ENCODE results near the gene DDX47.

DNA sequence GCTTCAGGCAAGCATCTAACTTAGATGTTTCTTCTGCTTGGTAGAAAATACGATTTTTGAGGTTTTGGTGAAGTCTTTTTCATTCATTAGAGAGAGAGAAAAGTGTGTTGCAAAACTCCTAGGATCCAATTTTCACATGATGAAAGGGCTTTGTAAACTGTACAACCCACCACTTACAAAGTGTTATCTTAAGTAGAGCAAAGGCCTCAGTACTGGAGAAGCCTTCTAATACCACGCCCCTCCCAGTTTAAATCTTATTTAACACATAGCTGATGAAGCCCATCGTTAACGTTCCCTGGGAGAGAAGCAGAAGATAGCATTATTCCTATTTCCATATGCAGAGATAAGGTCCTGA, 26.8 kb upstream of the DDX47 start:
- no peak for TF ChIP-seq PPARA (CRISPR knock-in tag; IDR thresholded peaks at IDR 0.05; ENCODE audit: borderline replicate concordance)
- TF ChIP-seq ZFP30 (CRISPR knock-in tag; IDR thresholded peaks at IDR 0.05): no peak
- TF ChIP-seq ESRRG (CRISPR knock-in tag; IDR thresholded peaks at IDR 0.05): no peak
- TF ChIP-seq, protein P1, sequence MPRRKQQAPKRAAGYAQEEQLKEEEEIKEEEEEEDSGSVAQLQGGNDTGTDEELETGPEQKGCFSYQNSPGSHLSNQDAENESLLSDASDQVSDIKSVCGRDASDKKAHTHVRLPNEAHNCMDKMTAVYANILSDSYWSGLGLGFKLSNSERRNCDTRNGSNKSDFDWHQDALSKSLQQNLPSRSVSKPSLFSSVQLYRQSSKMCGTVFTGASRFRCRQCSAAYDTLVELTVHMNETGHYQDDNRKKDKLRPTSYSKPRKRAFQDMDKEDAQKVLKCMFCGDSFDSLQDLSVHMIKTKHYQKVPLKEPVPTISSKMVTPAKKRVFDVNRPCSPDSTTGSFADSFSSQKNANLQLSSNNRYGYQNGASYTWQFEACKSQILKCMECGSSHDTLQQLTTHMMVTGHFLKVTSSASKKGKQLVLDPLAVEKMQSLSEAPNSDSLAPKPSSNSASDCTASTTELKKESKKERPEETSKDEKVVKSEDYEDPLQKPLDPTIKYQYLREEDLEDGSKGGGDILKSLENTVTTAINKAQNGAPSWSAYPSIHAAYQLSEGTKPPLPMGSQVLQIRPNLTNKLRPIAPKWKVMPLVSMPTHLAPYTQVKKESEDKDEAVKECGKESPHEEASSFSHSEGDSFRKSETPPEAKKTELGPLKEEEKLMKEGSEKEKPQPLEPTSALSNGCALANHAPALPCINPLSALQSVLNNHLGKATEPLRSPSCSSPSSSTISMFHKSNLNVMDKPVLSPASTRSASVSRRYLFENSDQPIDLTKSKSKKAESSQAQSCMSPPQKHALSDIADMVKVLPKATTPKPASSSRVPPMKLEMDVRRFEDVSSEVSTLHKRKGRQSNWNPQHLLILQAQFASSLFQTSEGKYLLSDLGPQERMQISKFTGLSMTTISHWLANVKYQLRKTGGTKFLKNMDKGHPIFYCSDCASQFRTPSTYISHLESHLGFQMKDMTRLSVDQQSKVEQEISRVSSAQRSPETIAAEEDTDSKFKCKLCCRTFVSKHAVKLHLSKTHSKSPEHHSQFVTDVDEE (CRISPR knock-in tag; IDR thresholded peaks at IDR 0.05): no peak
- no peak for TF ChIP-seq TOX (CRISPR knock-in tag; IDR thresholded peaks at IDR 0.05; ENCODE audit: borderline replicate concordance)
- no peak for TF ChIP-seq GLIS3 (CRISPR knock-in tag; IDR thresholded peaks at IDR 0.05)
- TF ChIP-seq CSDC2 (CRISPR knock-in tag; IDR thresholded peaks at IDR 0.05): no peak
- no peak for TF ChIP-seq ZFP3 (CRISPR knock-in tag; IDR thresholded peaks at IDR 0.05)
- TF ChIP-seq RARB (CRISPR knock-in tag; IDR thresholded peaks at IDR 0.05): no peak
- TF ChIP-seq, protein P2, sequence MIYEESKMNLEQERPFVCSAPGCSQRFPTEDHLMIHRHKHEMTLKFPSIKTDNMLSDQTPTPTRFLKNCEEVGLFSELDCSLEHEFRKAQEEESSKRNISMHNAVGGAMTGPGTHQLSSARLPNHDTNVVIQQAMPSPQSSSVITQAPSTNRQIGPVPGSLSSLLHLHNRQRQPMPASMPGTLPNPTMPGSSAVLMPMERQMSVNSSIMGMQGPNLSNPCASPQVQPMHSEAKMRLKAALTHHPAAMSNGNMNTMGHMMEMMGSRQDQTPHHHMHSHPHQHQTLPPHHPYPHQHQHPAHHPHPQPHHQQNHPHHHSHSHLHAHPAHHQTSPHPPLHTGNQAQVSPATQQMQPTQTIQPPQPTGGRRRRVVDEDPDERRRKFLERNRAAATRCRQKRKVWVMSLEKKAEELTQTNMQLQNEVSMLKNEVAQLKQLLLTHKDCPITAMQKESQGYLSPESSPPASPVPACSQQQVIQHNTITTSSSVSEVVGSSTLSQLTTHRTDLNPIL (CRISPR knock-in tag; IDR thresholded peaks at IDR 0.05; ENCODE audit: low read depth): no peak
- TF ChIP-seq, protein P3, sequence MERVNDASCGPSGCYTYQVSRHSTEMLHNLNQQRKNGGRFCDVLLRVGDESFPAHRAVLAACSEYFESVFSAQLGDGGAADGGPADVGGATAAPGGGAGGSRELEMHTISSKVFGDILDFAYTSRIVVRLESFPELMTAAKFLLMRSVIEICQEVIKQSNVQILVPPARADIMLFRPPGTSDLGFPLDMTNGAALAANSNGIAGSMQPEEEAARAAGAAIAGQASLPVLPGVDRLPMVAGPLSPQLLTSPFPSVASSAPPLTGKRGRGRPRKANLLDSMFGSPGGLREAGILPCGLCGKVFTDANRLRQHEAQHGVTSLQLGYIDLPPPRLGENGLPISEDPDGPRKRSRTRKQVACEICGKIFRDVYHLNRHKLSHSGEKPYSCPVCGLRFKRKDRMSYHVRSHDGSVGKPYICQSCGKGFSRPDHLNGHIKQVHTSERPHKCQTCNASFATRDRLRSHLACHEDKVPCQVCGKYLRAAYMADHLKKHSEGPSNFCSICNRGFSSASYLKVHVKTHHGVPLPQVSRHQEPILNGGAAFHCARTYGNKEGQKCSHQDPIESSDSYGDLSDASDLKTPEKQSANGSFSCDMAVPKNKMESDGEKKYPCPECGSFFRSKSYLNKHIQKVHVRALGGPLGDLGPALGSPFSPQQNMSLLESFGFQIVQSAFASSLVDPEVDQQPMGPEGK (CRISPR knock-in tag; IDR thresholded peaks at IDR 0.05; ENCODE audit: borderline replicate concordance): no peak
- no peak for TF ChIP-seq OSR1 (CRISPR knock-in tag; IDR thresholded peaks at IDR 0.05)
- TF ChIP-seq ZNF565 (CRISPR knock-in tag; conservative IDR thresholded peaks at IDR 0.05; ENCODE audit: low read depth): no peak
- TF ChIP-seq, protein P4, sequence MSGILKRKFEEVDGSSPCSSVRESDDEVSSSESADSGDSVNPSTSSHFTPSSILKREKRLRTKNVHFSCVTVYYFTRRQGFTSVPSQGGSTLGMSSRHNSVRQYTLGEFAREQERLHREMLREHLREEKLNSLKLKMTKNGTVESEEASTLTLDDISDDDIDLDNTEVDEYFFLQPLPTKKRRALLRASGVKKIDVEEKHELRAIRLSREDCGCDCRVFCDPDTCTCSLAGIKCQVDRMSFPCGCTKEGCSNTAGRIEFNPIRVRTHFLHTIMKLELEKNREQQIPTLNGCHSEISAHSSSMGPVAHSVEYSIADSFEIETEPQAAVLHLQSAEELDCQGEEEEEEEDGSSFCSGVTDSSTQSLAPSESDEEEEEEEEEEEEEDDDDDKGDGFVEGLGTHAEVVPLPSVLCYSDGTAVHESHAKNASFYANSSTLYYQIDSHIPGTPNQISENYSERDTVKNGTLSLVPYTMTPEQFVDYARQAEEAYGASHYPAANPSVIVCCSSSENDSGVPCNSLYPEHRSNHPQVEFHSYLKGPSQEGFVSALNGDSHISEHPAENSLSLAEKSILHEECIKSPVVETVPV (CRISPR knock-in tag; IDR thresholded peaks at IDR 0.05): no peak
